ES-I3 (cell line): ENCODE data around the gene BCL2L1.
"Not testable (repeated sequence)": the region's sequence is repeated elsewhere in the genome, so short reads cannot be mapped to it uniquely, and the experiment has no call there.

Experiments
- H3K36me3 ChIP-seq: 2 replicates; pipeline ENCODE4 v1.6.1; 2013; ENCODE audit warnings: mild to moderate bottlenecking, low read length, control low read depth, moderate library complexity; ENCODE audit not compliant: insufficient read depth
- H3K4me1 ChIP-seq: 2 replicates; pipeline ENCODE4 v1.6.1; 2013; ENCODE audit warnings: mild to moderate bottlenecking, control low read depth, low read length; ENCODE audit not compliant: insufficient read depth
- H3K9ac ChIP-seq: 2 replicates; pipeline ENCODE4 v1.6.1; 2013; ENCODE audit warnings: low read depth, mild to moderate bottlenecking, low read length, moderate library complexity
- H3K9me3 ChIP-seq: 2 replicates; pipeline ENCODE4 v1.6.1; 2013; ENCODE audit warnings: mild to moderate bottlenecking, low read length, moderate library complexity; ENCODE audit not compliant: control insufficient read depth, insufficient read depth

Gene BCL2L1

DNA sequence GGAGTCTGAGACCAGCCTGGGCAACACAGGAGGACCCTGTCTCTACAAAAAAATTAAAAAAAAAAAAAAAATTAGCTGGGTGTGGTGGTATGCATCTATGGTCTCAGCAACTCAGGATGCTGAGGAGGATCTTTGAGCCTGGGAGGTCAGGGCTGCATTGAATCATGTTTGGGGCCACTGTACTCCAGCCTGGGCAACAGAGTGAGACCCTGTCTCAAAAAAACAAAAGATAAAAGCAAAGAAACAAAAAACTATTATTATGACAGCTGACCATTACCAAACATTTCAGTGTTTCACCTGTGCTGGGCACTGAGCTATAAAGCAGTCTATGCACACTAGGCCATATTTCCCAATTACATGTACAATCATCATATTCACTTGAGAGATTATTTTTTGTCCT is 49.2 kb downstream of the BCL2L1 start:
- Histone ChIP-seq H3K9me3 (no peaks in the 10 kb centered on the region), H3K4me1 (peaks cover under 1% of the 10 kb centered on the region; the same call in 1 of the 2 replicates), H3K36me3 (no peaks in the 10 kb centered on the region; the same call in 1 of the 2 replicates), H3K9ac (no peak overlapping the region)

DNA sequence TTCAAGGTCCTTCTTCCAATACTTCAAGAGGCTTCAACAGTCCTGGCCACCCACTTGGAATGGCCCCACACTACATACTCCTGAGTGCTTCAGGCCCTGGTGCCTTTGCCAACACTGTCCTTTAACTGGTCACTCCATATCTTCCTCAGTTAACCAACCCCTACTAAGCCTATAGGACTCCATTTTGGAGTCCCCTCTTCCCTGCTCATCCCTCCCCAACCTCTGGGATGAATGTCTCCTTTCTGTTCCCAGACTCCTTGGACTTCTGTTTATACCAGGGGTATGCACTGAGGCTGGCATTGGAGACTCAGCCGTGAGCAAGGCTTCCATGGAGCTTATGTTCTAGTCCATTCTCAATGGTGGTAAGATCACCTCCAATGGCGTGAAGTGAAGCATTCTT is 51.3 kb downstream of the BCL2L1 start:
- Histone ChIP-seq H3K9me3 (no peaks in the 10 kb centered on the region), H3K36me3 (peaks cover 6% of the 10 kb centered on the region; the same call in 1 of the 2 replicates), H3K9ac (no peak overlapping the region), H3K4me1 (peaks cover 4% of the 10 kb centered on the region; the same call in 1 of the 2 replicates)

DNA sequence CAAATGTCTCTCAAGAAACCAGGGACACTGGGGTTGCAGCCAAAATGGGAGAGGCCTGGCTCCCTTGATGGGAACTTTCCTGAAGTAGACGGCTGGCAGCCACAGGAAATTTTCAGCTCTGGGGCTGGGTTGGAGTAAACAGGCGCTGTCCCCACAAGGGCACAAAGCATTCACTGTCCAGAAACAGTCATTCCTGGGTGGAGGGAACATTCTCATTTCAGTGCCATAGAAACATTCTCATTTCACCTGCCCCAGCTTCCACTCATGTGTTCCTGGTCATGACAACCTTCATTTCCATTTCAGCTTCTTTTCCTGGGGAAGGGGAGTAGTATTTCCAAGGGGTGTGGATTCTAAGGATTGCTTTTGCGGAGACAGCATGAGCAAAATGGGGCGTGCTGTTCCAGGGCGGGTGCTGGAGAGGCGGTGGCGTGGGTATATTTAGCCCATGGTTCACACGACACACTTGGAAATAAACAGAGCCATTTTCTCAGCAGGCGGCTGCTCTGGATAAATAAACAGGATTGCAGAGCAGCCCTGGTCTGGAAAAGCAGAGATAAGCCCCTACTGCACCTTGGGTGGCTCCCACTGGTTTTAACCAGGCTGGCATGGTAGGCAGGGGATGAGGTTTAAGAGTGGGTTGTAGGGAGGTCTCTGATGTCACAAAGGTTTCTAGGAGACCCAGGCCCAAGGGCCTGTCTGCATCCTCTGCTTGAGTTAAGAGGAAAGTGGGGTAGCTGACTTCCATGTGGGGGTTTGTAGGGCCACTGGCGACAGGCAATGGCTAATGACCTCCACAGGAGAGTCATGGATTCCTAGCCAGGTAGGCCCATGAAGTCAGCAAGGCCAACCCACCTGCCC is 52.1 kb downstream of the BCL2L1 start:
- Histone ChIP-seq H3K9ac (no peak overlapping the region), H3K9me3 (no peaks in the 10 kb centered on the region), H3K36me3 (peaks cover 8% of the 10 kb centered on the region), H3K4me1 (peaks cover 6% of the 10 kb centered on the region; the same call in 1 of the 2 replicates)

DNA sequence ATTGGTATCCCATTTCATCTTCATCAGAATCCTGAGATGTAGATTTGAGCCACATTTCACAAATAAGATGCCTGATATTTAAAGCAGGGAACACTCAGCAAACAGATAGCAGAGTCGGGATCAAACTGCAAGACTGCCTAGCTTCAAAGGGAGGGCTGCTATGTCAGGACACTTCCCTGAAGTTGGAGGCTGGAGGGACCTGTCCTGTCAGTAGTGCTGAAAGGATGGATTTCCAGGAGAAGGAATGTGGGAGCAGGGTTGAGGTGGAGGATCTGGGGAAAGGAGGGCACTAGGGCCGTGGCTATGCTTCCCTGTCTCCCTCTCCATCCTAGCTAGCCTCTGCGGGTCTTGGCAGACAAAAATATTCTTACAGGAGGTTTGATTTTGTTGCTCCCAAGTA is 52.8 kb downstream of the BCL2L1 start:
- Histone ChIP-seq H3K36me3 (peaks cover 12% of the 10 kb centered on the region), H3K9me3 (no peaks in the 10 kb centered on the region), H3K9ac (no peak overlapping the region), H3K4me1 (peaks cover 6% of the 10 kb centered on the region; the same call in 1 of the 2 replicates)

DNA sequence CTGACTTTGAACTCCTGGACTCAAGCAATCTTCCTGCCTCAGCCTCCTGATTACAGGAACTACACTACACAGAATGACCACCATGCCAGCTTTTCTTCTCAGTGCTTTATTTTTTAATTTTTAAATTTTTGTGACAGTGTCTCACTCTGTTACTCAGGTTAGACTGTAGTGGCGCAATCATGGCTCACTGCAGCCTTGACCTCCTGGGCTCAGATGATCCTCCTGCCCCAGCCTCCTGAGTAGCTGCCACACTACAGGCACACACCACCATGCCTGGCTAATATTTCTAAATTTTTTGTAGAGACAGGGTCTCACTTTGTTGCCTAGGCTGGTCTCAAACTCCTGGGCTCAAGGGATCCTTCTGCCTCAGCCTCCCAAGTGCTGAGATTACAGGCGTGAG is 53.7 kb downstream of the BCL2L1 start:
- H3K36me3 ChIP-seq: peaks cover 15% of the 10 kb centered on the region
- H3K4me1 ChIP-seq, H3K9me3 ChIP-seq, H3K9ac ChIP-seq: not testable (repeated sequence)

DNA sequence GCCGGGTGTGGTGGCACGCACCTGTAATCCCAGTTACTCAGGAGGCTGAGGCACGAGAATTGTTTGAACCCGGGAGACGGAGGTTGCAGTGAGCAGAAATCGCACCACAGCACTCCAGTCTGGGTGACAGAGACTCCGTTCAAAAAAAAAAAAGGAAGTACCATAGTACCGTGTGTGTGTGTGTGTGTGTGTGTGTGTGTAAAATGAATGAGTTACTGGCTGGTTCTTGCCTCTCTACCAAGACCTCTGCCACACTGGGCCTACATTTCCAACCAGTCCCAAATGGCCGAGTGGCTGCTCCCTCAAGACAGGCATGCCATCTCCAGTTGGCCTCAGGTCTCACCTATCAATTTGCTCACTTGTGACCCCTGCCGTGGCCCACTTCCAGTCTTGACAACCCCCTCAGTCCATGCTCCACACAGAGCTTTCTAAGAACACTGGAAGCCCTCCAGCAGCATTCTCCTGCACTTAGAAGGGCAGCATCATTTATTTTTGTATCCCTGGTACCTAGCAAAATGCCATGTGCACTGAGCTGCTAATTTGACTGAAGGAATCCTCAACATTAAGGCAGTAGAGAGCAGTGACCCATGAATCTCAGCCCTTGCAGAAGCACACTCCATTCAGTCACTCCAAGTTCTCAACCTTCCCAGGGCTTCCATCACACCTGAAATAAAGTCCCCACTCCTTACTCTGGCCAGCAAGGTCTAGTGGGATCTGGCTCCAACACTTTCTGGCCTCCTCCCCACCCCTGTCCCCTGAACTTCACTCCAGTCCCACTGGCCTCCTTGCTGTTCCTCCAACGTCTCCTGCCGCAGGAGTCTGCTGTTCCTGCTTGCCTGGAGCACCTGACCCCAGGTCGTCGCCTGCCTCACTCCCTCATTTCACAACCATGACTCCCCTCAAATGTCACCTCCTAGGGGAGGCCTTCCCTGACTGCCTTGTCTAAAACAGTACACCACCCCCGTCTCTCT is 55.1 kb downstream of the BCL2L1 start:
- Histone ChIP-seq H3K36me3 (peaks cover 15% of the 10 kb centered on the region), H3K9ac (no peak overlapping the region), H3K4me1 (peaks cover 10% of the 10 kb centered on the region; the same call in 1 of the 2 replicates)

DNA sequence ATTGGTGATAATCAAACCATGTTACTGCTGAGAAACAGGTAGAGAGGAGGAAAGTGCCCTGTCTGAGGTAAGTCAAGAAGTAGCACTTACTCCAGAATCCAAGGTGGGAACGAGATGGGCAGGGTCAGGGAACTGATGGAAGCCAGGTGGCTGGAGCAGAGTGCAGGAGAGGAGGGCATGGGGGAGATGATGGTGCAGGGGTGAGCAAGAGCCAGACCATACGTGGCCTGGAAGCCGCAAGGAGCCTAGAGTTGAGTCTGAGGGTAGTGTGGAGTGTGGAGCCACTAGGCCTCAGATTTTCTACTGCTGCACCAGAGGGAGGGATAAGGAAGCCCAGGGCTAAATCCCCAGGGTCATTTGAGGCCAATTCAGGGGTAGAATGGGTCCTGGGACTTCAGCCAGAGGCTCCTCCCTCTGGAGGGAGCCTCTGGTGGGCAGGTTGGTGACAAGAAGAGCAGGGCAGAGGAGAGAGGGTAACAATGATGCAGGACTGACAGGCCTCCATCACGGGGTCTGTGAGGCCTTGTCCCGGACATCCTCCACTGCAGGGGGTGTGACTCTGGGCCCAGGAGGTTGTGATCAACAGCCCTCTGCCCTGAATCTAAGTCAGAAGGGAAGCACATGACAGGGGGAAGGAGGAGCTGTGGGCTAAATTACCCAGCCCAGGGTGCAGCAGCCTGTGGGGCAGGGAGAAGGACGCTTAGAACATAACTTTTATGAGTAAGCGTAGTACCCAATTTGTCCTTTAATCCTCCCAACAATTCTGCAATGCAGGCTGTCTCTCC is 56.2 kb downstream of the BCL2L1 start:
- no peak overlapping the region for H3K9ac ChIP-seq
- H3K36me3 ChIP-seq: peaks cover 15% of the 10 kb centered on the region

More for the DNA sequence above, 55.1 kb downstream of the BCL2L1 start:
- no peaks in the 10 kb centered on the region for H3K9me3 ChIP-seq

DNA sequence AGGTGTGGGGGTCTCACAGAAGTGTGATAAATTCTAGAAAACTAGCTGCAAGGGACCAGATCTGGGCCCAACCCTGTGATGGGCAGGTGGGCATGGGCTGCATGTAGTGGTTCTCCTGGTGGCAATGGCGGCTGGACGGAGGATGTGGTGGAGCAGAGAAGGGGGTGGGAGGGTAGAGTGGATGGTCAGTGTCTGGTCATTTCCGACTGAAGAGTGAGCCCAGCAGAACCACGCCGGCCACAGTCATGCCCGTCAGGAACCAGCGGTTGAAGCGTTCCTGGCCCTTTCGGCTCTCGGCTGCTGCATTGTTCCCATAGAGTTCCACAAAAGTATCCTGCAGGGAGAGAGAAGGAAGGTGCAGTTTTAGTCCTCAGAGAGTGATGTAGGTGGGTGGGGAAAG is 56.9 kb downstream of the BCL2L1 start:
- H3K9me3 ChIP-seq: no peaks in the 10 kb centered on the region
- H3K36me3 ChIP-seq: peaks cover 15% of the 10 kb centered on the region
- H3K9ac ChIP-seq: no peak overlapping the region
- peaks cover 14% of the 10 kb centered on the region; the same call in 1 of the 2 replicates for H3K4me1 ChIP-seq

More for the DNA sequence above, 56.2 kb downstream of the BCL2L1 start:
- H3K9me3 ChIP-seq: no peaks in the 10 kb centered on the region
- H3K4me1 ChIP-seq: peaks cover 14% of the 10 kb centered on the region; the same call in 1 of the 2 replicates

DNA sequence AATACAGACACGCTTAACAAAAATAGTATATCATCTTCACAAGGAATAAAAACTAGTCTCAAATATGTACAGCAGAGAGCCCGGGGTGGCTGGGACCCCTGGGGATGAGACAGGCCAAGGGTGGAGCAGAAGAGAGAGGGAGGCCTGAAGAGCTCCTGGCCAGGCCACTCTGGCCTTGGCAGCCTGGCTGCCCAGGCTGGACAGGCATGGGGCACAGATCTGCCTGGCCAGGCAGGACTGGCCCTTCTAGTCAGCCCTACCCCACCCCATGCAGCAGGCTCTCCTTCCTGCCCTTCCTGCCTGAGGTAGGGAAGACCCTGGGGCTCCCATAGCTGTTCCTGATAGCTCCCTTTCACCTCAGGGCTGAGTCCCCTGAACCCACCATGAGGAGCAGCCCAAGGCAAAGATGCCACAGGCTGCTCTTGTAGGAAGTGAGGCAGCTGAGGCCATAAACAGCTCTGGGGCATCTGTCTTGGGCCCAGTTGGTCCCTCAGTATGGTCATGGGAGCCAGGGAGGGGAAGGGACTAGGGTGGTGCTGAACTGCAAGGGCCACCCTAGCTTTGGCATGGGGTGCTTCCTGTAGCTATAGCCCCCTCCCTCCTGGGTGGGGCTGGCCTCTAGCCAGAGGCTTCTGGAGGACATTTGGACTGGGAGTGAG is 57.8 kb downstream of the BCL2L1 start:
- H3K4me1 ChIP-seq: peaks cover 14% of the 10 kb centered on the region; the same call in 1 of the 2 replicates
- H3K36me3 ChIP-seq: peaks cover 15% of the 10 kb centered on the region
- H3K9me3 ChIP-seq: no peaks in the 10 kb centered on the region
- no peak overlapping the region for H3K9ac ChIP-seq

DNA sequence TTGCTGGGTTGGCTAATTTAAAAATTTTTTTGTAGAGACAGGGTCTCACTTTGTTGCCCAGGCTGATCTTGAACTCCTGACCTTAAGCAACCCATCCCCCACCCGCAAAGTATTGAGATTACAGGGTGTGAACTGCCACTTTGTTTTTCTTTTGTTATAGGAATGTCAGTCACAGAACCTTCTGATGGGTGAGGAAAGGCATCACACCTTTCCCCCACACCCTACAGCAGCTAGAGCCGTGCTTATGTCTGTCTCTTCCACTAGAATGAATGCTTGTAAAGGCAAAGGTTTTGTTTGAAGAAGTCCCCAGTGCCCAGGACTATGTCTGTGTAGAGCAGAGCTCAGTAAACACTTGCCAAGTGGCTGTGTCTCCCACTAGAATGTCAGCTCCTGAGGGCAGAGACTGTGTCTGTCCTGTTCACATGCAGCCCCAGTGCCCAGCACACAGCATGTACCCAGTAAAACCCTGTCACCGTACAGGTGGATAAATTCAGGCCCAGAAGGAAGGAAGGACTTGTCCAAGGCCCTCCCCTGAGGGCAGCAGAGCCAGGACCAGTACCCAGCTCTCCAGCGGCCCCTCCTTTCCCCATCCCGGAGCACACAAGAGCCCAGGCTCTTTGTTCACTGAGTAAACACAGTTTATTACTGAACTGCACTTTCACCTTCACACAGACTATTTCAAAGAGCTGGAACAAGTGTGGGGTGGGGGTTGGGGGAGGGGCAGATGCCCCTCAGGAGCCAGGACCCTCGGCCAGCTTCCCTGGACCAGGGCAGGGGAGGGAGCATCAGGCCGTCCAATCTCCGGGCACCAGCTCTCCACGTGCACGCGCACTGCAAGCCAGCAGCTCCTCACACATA is 58.6 kb downstream of the BCL2L1 start:
- no peak overlapping the region for H3K9ac ChIP-seq

DNA sequence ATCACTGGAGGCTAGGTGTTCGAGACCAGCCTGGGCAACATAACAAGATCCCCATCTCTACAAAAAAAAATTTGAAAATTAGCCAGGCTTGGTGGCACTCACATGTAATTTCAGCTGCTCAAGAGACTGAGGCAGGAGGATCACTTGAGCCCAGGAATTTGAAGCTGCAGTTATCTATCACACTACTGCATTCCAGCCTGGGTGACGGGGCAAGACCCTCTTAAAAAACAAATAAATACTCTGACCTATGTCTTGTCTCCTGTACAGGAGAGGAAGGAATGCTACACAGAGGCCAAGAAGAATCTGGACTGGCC is 59.2 kb downstream of the BCL2L1 start:
- Histone ChIP-seq H3K9me3 (no peaks in the 10 kb centered on the region), H3K36me3 (peaks cover 15% of the 10 kb centered on the region), H3K4me1 (peaks cover 14% of the 10 kb centered on the region; the same call in 1 of the 2 replicates), H3K9ac (no peak overlapping the region)

More for the DNA sequence above, 58.6 kb downstream of the BCL2L1 start:
- H3K9me3 ChIP-seq: no peaks in the 10 kb centered on the region
- H3K4me1 ChIP-seq: peaks cover 14% of the 10 kb centered on the region; the same call in 1 of the 2 replicates
- H3K36me3 ChIP-seq: peaks cover 15% of the 10 kb centered on the region

DNA sequence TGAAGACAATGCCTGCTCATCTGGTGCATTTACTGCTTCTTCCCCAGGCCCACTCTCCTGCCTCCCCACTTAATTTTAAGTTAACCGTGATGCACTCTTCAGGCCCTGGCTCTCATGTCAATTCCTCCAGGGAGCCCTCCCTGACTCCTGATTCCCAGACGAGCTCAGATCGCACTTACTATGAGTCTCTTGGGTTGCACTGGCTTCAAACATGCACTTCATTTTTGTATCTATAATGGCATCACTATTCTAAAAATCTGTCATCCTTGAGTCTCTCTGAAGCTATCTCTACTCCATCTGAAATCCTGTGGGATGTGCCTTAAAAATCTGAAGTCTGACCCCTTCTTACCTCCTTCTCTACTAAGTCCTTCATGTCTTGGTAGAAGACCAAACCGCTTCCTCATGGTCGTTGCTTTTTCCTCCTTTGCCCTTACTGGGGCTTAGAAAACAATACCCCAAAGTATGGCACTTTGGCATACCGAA is 60.3 kb downstream of the BCL2L1 start:
- H3K4me1 ChIP-seq: peaks cover 14% of the 10 kb centered on the region; the same call in 1 of the 2 replicates
- no peak overlapping the region for H3K9ac ChIP-seq
- H3K36me3 ChIP-seq: peaks cover 9% of the 10 kb centered on the region; the same call in 1 of the 2 replicates

More for the DNA sequence above, 60.3 kb downstream of the BCL2L1 start:
- no peaks in the 10 kb centered on the region for H3K9me3 ChIP-seq
